Thyroid gland (tissue), 4 donors: ENCODE measurements around the gene TWF2.

Experiments used
- POLR2A ChIP-seq, 2 donors: fragments of 450-650 bp; IDR thresholded peaks; one replicate each; pipeline ENCODE4 v1.6.1; 2017; ENCODE audit warnings: antibody characterized with exemption in 2 of 2, mild to moderate bottlenecking in 2 of 2, moderate library complexity in 1 of 2
- TF ChIP-seq, protein P1 (sequence below), 6 experiments: fragments of 200-600 bp in 3 of 6; fragments of 450-650 bp in 3 of 6; sonication (generic) in 3 of 6; IDR thresholded peaks; one replicate each; pipeline ENCODE4 v1.5.1; 2016 to 2019; ENCODE audit warnings: antibody characterized with exemption in 6 of 6, mild to moderate bottlenecking in 2 of 6, inconsistent platforms in 1 of 6, moderate library complexity in 1 of 6

DNA sequence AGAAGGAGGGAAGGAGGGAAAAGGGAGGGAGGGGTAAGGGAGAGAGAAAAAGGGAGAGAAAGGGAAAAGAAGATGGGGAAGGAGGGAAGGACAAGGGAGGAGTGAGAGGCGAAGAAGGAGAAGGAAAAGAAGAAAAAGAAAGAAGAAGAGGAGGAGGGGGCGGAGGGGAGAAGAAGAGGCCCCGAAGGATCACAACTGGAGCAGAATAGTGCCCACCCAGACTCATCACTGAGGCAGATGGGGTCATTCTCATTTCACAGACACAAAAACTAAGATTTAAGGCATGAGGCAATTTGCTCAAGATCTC is 43.7 kb downstream of the TWF2 start:
- TF ChIP-seq, protein P1, sequence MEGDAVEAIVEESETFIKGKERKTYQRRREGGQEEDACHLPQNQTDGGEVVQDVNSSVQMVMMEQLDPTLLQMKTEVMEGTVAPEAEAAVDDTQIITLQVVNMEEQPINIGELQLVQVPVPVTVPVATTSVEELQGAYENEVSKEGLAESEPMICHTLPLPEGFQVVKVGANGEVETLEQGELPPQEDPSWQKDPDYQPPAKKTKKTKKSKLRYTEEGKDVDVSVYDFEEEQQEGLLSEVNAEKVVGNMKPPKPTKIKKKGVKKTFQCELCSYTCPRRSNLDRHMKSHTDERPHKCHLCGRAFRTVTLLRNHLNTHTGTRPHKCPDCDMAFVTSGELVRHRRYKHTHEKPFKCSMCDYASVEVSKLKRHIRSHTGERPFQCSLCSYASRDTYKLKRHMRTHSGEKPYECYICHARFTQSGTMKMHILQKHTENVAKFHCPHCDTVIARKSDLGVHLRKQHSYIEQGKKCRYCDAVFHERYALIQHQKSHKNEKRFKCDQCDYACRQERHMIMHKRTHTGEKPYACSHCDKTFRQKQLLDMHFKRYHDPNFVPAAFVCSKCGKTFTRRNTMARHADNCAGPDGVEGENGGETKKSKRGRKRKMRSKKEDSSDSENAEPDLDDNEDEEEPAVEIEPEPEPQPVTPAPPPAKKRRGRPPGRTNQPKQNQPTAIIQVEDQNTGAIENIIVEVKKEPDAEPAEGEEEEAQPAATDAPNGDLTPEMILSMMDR (IDR thresholded peaks at IDR 0.05) = no peak
- TF ChIP-seq POLR2A (IDR thresholded peaks at IDR 0.05) = no peak
